NCI-H748 treated with DMSO at 0.1 percent for 48 hours (cell line): ENCODE results near the gene AKT2.
"Not testable (repeated sequence)": the region's sequence is repeated elsewhere in the genome, so short reads cannot be mapped to it uniquely, and the experiment has no call there.

ENCODE experiments used
- DNase-seq: peaks from one replicate; lab custom pipeline; 2025; lab: John Stamatoyannopoulos, UW

Gene AKT2

DNA sequence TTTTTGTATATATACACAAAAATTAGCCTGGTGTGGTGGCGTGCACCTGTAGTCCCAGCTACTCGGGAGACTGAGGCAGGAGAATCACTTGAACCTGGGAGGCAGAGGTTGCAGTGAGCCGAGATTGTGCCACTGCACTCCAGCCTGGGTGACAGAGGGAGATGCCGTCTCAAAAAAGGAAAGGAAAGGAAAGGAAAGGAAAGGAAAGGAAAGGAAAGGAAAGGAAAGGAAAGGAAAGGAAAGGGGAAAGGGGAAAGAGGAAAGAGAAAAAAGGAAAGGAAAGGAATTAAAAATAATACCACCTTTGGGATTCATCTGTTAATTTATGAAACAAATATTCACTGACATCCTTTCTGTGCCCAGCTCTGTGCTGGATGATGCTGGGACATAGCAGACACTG is 66.1 kb downstream of the AKT2 start:
- DNase-seq = not testable (repeated sequence)

- DNase-seq = peak; percentile 38
These were observed 66.9 kb downstream of the AKT2 start, which contains the start of gene TTC9B for GRCh38 chr19:40217934-40218890. Gene TTC9B, minus strand, starts transcription at chr19:40218384. Its CDS starts 3 bp downstream, at chr19:40218381.

- peak; percentile 87 for DNase-seq
These were observed 67.9 kb downstream of the AKT2 start for GRCh38 chr19:40217027-40217810.

DNA sequence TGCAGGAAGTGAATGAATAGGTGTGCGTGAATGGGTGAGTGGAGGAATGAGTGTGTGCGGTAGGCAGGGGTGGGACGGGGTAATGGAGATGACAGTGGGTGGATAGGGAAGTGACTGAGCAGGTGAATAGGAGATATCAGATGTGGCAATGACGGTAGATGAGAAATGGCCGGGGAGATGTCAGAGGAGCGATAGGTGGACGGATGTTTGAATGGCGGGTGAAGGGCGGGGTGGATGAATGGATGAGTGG is 68.4 kb downstream of the AKT2 start:
- no peak for DNase-seq

DNA sequence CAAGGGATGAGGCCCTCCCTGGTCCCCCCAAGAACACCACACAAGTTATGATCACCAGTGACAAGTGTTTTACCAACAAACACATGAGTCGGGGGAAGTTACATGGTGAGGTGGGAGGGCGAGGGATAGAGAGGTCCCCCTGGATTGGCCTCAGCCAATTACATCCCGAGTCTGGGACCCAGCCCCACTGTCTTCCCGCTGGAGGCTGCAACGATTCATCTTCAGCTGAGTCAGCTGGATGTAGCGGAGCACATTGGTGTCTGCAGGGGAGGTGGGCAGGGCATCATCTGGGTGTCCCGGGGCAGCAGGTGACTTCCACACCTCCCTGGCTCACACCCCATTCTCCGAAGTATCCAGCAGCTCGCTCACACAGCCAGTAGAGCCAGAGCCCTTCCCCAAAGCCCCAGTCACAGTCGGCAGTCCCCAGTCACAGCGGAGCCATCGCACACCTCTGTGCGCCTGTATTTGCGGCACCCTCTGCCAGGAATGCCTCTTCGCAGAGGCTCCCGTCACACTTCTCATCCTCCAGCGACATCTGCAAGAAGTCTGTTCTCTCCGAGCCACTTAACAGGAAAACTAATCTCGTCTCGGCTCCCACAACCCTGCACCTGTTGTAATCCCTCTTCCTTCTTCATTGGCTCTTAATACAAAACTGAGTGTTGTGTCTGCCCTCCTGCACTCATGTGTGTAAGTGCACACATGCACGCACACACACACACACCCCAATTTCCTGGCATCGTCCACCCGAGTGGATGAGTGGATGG is 69.0 kb downstream of the AKT2 start:
- no peak for DNase-seq

- no peak for DNase-seq
These were observed 70.2 kb downstream of the AKT2 start for GRCh38 chr19:40214936-40215335.

DNA sequence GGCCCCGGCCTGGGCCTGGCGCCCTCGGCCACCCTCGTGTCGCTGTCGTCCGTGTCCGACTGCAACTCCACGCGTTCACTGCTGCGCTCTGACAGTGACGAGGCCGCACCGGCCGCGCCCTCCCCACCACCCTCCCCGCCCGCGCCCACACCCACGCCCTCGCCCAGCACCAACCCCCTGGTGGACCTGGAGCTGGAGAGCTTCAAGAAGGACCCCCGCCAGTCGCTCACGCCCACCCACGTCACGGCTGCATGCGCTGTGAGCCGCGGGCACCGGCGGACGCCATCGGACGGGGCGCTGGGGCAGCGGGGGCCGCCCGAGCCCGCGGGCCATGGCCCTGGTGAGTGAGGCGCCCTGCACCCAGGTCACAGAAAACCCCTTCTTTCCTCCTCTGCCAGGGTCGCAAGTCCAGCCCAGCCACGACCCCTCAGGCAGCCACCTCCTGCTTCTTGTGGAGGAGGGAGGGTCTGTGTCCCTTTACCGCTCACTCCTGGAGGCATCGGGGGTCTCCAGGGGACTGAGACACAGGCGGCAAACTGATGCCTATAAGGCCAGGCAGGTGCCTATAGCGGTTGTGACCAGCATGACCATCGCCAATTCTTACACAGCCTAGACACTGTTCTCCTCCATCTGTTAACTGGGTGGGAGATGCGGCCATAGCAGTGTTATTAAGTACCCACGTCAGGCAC is 71.1 kb downstream of the AKT2 start:
- no peak for DNase-seq

DNA sequence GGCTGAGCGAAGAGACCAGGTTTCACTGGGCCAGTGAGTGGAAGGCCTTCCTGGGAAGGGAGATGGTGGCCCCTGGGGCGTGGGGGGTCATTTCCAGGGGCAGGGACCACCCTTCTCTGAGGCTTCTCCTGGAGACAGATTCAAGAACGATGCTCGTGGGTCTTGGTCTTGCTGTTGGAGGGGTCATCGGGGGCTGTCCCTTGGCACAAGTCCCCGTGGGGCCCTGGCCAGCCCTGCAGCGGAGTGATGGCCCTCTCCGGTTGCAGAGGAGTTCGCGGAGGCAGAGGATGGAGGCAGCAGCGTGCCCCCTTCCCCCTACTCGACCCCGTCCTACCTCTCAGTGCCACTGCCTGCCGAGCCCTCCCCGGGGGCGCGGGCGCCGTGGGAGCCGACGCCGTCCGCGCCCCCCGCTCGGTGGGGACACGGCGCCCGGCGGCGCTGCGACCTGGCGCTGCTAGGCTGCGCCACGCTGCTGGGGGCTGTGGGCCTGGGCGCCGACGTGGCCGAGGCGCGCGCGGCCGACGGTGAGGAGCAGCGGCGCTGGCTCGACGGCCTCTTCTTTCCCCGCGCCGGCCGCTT is 71.8 kb downstream of the AKT2 start:
- no peak for DNase-seq

DNA sequence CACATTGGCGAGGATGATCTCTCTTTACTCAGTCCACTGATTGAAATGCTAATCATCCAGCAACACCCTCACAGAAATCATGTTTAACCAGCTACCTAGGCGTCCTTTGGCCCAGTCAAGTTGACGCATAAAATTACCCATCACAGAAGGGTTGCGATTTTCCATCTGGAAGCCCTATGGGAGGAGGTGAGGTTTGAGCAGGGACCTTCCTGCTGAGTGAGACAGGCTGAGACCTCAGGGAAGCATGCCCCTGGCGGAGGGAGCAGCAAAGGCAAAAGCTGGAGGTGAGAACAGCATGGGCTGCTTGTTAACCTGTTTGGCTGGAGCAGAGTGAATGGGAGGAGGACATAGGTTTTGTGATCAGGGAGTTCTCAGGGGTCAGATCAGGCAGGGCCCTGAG is 74.3 kb downstream of the AKT2 start:
- DNase-seq = no peak

GRCh38 chr19:40208602-40209001 is 76.5 kb downstream of the AKT2 start:
- DNase-seq = no peak

DNA sequence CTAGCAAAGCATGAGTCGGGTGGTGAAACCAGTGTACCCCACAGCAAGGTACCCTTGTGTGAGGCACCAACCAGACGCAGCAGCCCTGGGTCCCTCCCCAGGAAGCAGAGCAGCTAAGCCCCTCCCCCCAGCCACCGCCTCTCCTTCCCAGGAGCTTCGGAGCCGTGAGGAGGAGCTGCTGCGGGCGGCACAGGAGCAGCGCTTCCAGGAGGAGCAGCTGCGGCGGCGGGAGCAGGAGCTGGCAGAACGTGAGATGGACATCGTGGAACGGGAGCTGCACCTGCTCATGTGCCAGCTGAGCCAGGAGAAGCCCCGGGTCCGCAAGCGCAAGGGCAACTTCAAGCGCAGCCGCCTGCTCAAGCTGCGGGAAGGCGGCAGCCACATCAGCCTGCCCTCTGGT is 79.4 kb downstream of the AKT2 start:
- no peak for DNase-seq

- no peak for DNase-seq
These were observed 80.8 kb downstream of the AKT2 start for GRCh38 chr19:40204381-40204780.

DNA sequence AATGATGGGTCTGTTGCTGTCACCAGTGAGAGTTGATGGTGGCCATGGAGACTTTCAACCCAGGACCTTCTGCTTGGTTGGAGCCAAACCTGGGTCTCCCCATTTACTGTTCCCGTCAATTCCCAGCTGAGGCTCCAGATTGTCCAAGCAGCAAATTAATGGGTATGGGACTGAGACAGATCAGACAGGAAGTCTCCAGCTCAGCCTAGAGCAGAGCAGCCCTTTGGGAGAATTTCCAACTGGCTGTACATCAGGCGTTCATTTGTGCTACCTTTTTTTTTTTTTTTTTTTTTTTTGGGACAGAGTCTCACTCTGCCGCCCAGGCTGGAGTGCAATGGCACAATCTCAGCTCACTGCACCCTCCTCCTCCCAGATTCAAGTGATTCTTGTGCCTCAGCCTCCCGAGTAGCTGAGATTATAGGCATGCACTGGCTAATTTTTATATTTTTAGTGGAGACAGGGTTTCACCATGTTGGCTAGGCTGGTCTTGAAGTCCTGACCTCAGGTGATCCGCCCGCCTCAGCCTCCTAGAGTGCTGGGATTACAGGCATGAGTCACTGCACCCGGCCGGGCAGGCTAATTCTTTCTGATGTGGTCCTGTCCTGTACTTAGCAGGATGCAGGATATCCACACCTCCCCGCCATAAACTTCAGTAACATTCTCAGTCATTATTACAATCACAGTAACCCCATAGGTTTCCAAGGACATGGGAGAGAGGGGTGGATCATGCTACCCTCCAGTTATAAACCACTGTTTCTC is 84.6 kb downstream of the AKT2 start:
- no peak for DNase-seq

DNA sequence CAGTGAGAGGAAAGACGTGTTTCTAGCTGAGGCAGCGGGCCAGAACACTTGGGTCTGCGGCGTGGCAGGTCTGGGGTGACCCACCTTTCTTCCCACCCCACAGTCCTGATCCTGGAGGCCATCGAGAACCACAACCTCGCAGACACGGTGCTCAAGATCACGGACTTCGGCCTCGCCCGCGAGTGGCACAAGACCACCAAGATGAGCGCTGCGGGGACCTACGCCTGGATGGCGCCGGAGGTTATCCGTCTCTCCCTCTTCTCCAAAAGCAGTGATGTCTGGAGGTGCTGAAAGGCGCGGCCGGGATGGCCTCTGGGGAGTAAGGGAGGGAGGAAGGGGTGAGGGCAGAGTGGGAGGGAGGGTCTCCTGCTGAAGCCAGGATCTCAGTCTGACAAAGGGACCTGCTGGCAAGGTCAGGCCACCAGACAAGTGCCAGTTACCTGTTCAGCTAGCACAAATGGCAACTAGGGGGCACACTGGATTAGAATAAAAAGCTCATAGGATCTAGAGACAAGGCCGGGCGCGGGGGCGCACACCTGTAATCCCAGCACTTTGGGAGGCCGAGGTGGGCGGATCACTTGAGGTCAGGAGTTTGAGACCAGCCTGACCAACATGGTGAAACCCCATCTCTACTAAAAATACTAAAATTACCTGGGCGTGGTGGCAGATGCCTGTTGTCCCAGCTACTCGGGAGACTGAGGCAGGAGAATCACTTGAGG is 86.7 kb downstream of the AKT2 start:
- DNase-seq = no peak

- no peak for DNase-seq
These were observed 91.6 kb downstream of the AKT2 start for GRCh38 chr19:40193587-40193849.

DNA sequence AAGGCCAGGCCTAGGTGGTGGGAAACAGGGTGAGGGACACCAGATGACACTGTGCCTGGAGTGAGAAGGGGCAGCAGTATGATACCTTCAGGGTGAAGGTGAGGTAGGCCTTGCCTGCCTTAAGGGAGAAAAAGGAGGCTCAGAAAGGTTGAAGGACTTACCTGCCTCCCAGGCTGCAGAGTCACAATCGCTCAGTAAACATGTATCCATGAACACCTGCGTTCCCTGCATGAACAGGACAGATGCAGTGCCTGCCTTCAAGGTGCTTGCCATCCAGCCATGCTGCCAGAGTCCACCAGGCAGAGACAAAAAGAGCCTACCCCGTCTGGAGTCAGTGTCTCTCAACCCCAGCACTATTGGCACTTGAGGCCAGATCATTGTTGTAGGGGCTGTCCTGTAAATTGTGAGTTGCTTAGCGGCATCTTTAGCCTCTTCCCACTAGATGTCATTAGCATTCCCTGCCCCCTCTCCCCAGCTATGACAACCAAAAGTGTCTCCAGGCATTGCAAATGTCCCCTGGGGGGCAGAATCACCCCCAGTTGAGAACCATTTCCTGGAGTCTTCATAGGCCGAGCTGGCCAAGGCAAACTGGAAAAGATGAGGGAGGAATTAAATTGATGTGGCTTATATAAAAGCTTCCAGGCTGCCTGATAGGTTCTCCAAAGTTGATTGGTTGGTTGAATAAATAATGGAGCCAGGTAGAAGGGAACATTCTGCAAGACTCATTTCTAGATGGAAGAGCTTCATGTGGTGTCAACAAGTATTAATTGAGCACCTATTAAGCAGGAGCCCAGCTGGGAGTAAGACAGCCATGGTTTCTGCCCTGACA is 92.2 kb downstream of the AKT2 start:
- no peak for DNase-seq

DNA sequence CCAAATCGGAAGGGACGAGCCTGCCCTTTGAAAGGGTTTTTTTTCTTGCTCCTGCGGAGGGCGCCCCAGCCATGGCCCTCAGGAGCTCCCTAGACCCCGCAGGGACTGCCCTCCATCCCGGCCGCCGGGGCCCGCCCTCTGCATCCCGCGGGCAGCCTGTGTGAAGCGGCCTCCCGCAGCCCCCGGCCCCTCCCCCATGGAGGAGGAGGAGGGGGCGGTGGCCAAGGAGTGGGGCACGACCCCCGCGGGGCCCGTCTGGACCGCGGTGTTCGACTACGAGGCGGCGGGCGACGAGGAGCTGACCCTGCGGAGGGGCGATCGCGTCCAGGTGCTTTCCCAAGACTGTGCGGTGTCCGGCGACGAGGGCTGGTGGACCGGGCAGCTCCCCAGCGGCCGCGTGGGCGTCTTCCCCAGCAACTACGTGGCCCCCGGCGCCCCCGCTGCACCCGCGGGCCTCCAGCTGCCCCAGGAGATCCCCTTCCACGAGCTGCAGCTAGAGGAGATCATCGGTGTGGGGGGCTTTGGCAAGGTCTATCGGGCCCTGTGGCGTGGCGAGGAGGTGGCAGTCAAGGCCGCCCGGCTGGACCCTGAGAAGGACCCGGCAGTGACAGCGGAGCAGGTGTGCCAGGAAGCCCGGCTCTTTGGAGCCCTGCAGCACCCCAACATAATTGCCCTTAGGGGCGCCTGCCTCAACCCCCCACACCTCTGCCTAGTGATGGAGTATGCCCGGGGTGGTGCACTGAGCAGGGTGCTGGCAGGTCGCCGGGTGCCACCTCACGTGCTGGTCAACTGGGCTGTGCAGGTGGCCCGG is 93.1 kb downstream of the AKT2 start:
- no peak for DNase-seq
